K562 treated with DMSO at 1 percent for 48 hours (cell line): ENCODE data around the gene FER. TPM values are rescaled to one million over a fixed set of nuclear protein-coding genes. Genes with fewer than 3 reads are reported as not detected.

ENCODE experiments used
- total RNA-seq: library from RNA; unstranded; fragments of 300-600 nt; gene quantifications from 2 replicates; pipeline ENCODE4 v1.2.3, GENCODE V29; 2022; ENCODE audit warnings: low replicate concordance; ENCODE audit errors: extremely low read depth

FER gene
- not detected in 2 replicates for total RNA-seq

GRCh38 chr5:108747774-108748400 is at the start of gene FER:
TSS of gene FER (plus strand) at chr5:108747897. CDS start at chr5:108798183, 50,286 bp downstream.

